CD4-positive, alpha-beta T cell treated with Interleukin-15 for 1 hour (primary cell): ENCODE data around the gene SLC25A1.

Experiments used
- DNase-seq: peaks from one replicate; pipeline ENCODE4 v3.0.0-alpha.2; 2020

SLC25A1 gene

GRCh38 chr22:19178657-19179496, at the start of gene SLC25A1:
Gene SLC25A1, minus strand, starts transcription at chr22:19178736. Its CDS starts 63 bp downstream, at chr22:19178673.
- peak; percentile 84 for DNase-seq

- no peak for DNase-seq
Observed at GRCh38 chr22:19228179-19228578, 49.6 kb upstream of the SLC25A1 start.

- no peak for DNase-seq
Observed at GRCh38 chr22:19226428-19226827, 47.9 kb upstream of the SLC25A1 start.

- no peak for DNase-seq
Observed at GRCh38 chr22:19225560-19225959, 47.0 kb upstream of the SLC25A1 start.

GRCh38 chr22:19224985-19225384, 46.4 kb upstream of the SLC25A1 start:
- no peak for DNase-seq

- no peak for DNase-seq
Observed at GRCh38 chr22:19224557-19224956, 46.0 kb upstream of the SLC25A1 start.

GRCh38 chr22:19223617-19224016, 45.1 kb upstream of the SLC25A1 start:
- DNase-seq, result no peak

- no peak for DNase-seq
Observed at GRCh38 chr22:19223110-19223509, 44.6 kb upstream of the SLC25A1 start.

GRCh38 chr22:19222242-19223005, 43.9 kb upstream of the SLC25A1 start:
- DNase-seq, result no peak

- no peak for DNase-seq
Observed at GRCh38 chr22:19220867-19221266, 42.3 kb upstream of the SLC25A1 start.

GRCh38 chr22:19218541-19219233, 40.2 kb upstream of the SLC25A1 start:
- DNase-seq, result no peak

GRCh38 chr22:19216579-19216978, 38.0 kb upstream of the SLC25A1 start:
- no peak for DNase-seq

GRCh38 chr22:19215360-19215759, 36.8 kb upstream of the SLC25A1 start:
- no peak for DNase-seq

- DNase-seq, result no peak
Observed at GRCh38 chr22:19214078-19214473, 35.5 kb upstream of the SLC25A1 start.

- no peak for DNase-seq
Observed at GRCh38 chr22:19213442-19214077, 35.0 kb upstream of the SLC25A1 start.

- DNase-seq, result no peak
Observed at GRCh38 chr22:19213001-19213400, 34.5 kb upstream of the SLC25A1 start.

- DNase-seq, result no peak
Observed at GRCh38 chr22:19212302-19212870, 33.9 kb upstream of the SLC25A1 start.

GRCh38 chr22:19210188-19210587, 31.7 kb upstream of the SLC25A1 start:
- no peak for DNase-seq

GRCh38 chr22:19208287-19208847, 29.8 kb upstream of the SLC25A1 start:
- DNase-seq, result no peak

GRCh38 chr22:19207884-19208283, 29.3 kb upstream of the SLC25A1 start:
- DNase-seq, result no peak

GRCh38 chr22:19207401-19207808, 28.9 kb upstream of the SLC25A1 start:
- DNase-seq, result no peak

- DNase-seq, result no peak
Observed at GRCh38 chr22:19206287-19206686, 27.8 kb upstream of the SLC25A1 start.
